ENCODE results near the gene WDR89. TPM values are rescaled to one million over a fixed set of nuclear protein-coding genes. Genes with fewer than 3 reads are reported as not detected.
"Not testable (repeated sequence)": the region's sequence is repeated elsewhere in the genome, so short reads cannot be mapped to it uniquely, and the experiment has no call there.

The WDR89 gene
- total RNA-seq, 2 experiments from 2014 or later = 13.9 to 27.2 TPM

- intact Hi-C loops (cut with DNase I, micrococcal nuclease) = no loop called here
- H3K9me3 Mint-ChIP-seq (ENCODE audit: low read depth) = no peaks in the 10 kb centered on the region
- ChIA-PET POLR2A (no interaction called here), CTCF (no interaction called here)
- H3K4me1 Mint-ChIP-seq = peaks cover 23% of the 10 kb centered on the region
- H3K27ac Mint-ChIP-seq = no peak overlapping the region
- ATAC-seq (no peak), DNase-seq (no peak)
- H3K36me3 Mint-ChIP-seq (ENCODE audit: low read depth) = peaks cover 25% of the 10 kb centered on the region
- no peak overlapping the region for H3K4me3 Mint-ChIP-seq
- no peaks in the 10 kb centered on the region for H3K27me3 Mint-ChIP-seq
Measured at GRCh38 chr14:63624203-63624602, 17.5 kb downstream of the WDR89 start.

DNA sequence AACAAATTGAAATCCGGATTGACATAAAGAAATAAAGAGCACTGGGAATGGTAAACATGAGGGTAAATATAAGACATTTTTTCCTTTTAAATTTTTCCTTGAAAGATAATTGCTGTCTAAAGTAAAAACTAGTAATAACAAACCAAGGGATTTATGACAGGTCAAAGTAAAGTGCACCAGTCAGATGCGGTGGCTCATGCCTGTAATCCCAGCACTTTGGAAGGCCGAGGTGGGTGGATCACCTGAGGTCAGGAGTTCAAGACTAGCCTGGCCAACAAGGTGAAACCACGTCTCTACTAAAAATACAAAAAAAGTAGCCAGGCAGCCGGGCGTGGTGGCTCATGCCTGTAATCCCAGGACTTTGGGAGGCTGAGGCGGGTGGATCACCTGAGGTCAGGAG, 19.7 kb downstream of the WDR89 start:
- peaks cover 25% of the 10 kb centered on the region for H3K36me3 Mint-ChIP-seq (ENCODE audit: low read depth)
- DNase-seq; H3K27ac Mint-ChIP-seq; intact Hi-C loops (cut with DNase I, micrococcal nuclease); H3K9me3 Mint-ChIP-seq (ENCODE audit: low read depth); H3K27me3 Mint-ChIP-seq; H3K4me3 Mint-ChIP-seq; POLR2A ChIA-PET; ATAC-seq: not testable (repeated sequence)
- CTCF ChIA-PET = interaction anchor here (1.0 kb wide), 1 partner anchor 20 kb away, joined by 4 read pairs; no protein-coding TSS in a partner anchor
- peaks cover 25% of the 10 kb centered on the region for H3K4me1 Mint-ChIP-seq

DNA sequence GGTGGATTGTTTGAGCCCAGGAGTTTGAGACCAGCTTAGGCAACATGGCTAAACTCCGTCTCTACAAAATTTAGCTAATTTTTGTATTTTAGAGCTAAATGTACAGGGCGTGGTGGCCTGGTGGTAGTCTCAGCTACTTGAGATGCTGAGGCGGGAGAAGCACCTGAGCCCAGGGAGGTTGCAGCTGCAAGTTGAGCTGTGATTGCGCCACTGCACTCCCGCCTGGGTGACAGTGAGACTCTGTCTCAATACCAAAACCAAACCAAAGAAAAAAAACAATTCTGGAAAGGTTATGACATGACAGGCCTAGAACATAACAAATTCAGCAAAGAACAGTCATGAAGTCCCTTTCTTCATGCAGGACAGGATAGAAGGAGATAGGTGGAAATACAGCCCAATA, 25.7 kb downstream of the WDR89 start:
- Mint-ChIP-seq H3K4me1 (peaks cover 33% of the 10 kb centered on the region), H3K36me3 (ENCODE audit: low read depth) (peaks cover 27% of the 10 kb centered on the region), H3K4me3 (no peak overlapping the region), H3K27ac (no peak overlapping the region), H3K27me3 (no peaks in the 10 kb centered on the region), H3K9me3 (ENCODE audit: low read depth) (no peaks in the 10 kb centered on the region)
- intact Hi-C loops (cut with DNase I, micrococcal nuclease) = no loop called here
- CTCF ChIA-PET = interaction anchor here (0.6 to 0.8 kb wide), 4 partner anchors 66 to 335 kb away, joined by 3 read pairs; no protein-coding TSS in a partner anchor
- DNase-seq = no peak
- no peak for ATAC-seq
- POLR2A ChIA-PET = no interaction called here

GRCh38 chr14:63614679-63615363, 26.9 kb downstream of the WDR89 start:
- DNase-seq (no peak), ATAC-seq (no peak)
- peaks cover 26% of the 10 kb centered on the region for H3K36me3 Mint-ChIP-seq (ENCODE audit: low read depth)
- no peak overlapping the region for H3K27ac Mint-ChIP-seq
- no peaks in the 10 kb centered on the region for H3K27me3 Mint-ChIP-seq
- intact Hi-C loops (cut with DNase I, micrococcal nuclease) = no loop called here
- no peak overlapping the region for H3K4me3 Mint-ChIP-seq
- ChIA-PET CTCF (interaction anchor here (0.6 to 1.1 kb wide), 2 partner anchors 19 to 162 kb away, joined by 4 to 6 read pairs; no protein-coding TSS in a partner anchor), POLR2A (interaction anchor here (0.6 kb wide), 1 partner anchor 1868 kb away, joined by 3 read pairs; no protein-coding TSS in a partner anchor)
- H3K4me1 Mint-ChIP-seq = peaks cover 28% of the 10 kb centered on the region
- H3K9me3 Mint-ChIP-seq (ENCODE audit: low read depth) = no peaks in the 10 kb centered on the region

- Mint-ChIP-seq H3K9me3 (ENCODE audit: low read depth) (no peaks in the 10 kb centered on the region), H3K4me1 (peaks cover 16% of the 10 kb centered on the region), H3K4me3 (no peak overlapping the region), H3K27ac (no peak overlapping the region), H3K36me3 (ENCODE audit: low read depth) (peaks cover 25% of the 10 kb centered on the region), H3K27me3 (no peaks in the 10 kb centered on the region)
- no peak for ATAC-seq
- ChIA-PET POLR2A (no interaction called here), CTCF (no interaction called here)
- intact Hi-C loops (cut with DNase I, micrococcal nuclease) = no loop called here
- no peak for DNase-seq
Measured at GRCh38 chr14:63611078-63611477, 30.6 kb downstream of the WDR89 start.

DNA sequence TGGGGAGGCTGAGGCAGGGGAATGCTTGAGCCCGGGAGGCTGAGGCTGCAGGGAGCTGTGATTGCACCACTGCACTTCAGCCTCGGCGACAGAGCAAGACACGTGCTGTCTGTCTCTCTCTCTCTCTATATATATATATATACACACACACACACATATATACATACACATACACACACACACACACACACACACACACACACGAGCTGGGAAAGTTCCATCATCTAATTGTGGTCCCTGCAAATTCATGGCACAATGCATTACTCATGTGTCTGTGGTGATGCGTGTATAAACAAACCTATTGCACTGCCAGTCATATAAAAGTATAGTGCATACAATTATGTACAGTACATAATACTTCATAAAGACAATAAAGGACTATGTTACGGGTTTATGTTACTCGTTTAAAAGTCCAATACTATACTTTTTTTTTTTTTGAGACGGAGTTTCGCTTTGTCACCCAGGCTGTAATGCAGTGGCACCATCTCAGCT, 36.6 kb downstream of the WDR89 start:
- H3K27ac Mint-ChIP-seq = no peak overlapping the region
- POLR2A ChIA-PET = interaction anchor here (0.7 kb wide), 1 partner anchor 148 kb away, joined by 11 read pairs; no protein-coding TSS in a partner anchor
- no peak overlapping the region for H3K4me3 Mint-ChIP-seq
- peaks cover 34% of the 10 kb centered on the region for H3K36me3 Mint-ChIP-seq (ENCODE audit: low read depth)
- DNase-seq = no peak
- ATAC-seq = peak; percentile 16
- intact Hi-C loops (cut with DNase I, micrococcal nuclease) = no loop called here
- no peaks in the 10 kb centered on the region for H3K9me3 Mint-ChIP-seq (ENCODE audit: low read depth)
- H3K27me3 Mint-ChIP-seq = no peaks in the 10 kb centered on the region
- CTCF ChIA-PET = interaction anchor here (0.6 kb wide), 1 partner anchor 263 kb away, joined by 3 read pairs; no protein-coding TSS in a partner anchor
- peaks cover 7% of the 10 kb centered on the region for H3K4me1 Mint-ChIP-seq

DNA sequence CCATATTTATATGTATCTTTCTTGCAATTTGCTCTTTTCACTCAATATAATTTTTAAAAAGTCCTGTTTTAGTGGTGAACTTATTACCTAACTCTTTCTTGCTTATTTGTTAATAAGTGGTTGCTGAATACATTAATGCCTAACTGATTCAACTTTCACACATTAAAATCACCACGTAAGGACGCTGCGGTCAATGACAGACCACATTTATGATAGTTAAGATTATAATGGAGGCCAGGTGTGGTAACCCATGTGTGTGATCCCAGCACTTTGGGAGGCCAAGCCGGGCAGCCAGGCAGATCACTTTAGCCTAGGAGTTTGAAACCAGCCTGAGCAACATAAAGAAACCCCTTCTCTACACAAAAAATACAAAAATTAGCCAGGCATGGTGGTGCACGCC, 37.0 kb downstream of the WDR89 start:
- no peak overlapping the region for H3K27ac Mint-ChIP-seq

GRCh38 chr14:63603749-63604277, 37.9 kb downstream of the WDR89 start:
- H3K4me3 Mint-ChIP-seq = no peak overlapping the region
- no peak for ATAC-seq
- H3K36me3 Mint-ChIP-seq (ENCODE audit: low read depth) = peaks cover 41% of the 10 kb centered on the region

More for the DNA sequence above, 37.0 kb downstream of the WDR89 start:
- POLR2A ChIA-PET = interaction anchor here (0.7 kb wide), 1 partner anchor 148 kb away, joined by 11 read pairs; no protein-coding TSS in a partner anchor
- no peak overlapping the region for H3K4me3 Mint-ChIP-seq
- no peaks in the 10 kb centered on the region for H3K27me3 Mint-ChIP-seq
- H3K36me3 Mint-ChIP-seq (ENCODE audit: low read depth) = peaks cover 34% of the 10 kb centered on the region
- no peaks in the 10 kb centered on the region for H3K9me3 Mint-ChIP-seq (ENCODE audit: low read depth)
- intact Hi-C loops (cut with DNase I, micrococcal nuclease) = no loop called here
- ATAC-seq = no peak
- peaks cover 7% of the 10 kb centered on the region for H3K4me1 Mint-ChIP-seq
- CTCF ChIA-PET = interaction anchor here (0.6 kb wide), 1 partner anchor 264 kb away, joined by 3 read pairs; no protein-coding TSS in a partner anchor
- DNase-seq = no peak

DNA sequence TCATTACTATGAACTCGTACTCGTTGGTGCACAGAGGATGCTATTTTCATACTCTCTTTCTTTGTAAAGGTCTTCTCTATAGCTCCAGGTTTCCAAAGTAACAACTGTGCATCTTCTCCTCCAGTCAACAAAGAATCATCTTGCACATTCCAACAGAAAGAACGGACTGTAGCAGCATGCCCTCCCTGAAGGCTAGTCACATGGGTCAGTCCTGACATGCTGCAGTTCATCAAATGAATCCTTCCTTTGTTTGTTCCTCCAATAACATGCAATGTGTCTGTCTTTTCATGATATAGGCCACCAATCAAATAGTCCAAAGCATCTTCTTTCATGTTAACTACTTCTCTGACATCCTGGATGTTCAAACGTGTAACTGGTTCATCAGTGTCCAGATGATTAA, 42.9 kb downstream of the WDR89 start:
- H3K36me3 Mint-ChIP-seq (ENCODE audit: low read depth) = peaks cover 75% of the 10 kb centered on the region
- peaks cover 19% of the 10 kb centered on the region for H3K9me3 Mint-ChIP-seq (ENCODE audit: low read depth)
- peaks cover 3% of the 10 kb centered on the region for H3K4me1 Mint-ChIP-seq
- H3K27ac Mint-ChIP-seq = no peak overlapping the region
- ChIA-PET POLR2A (no interaction called here), CTCF (interaction anchor here (0.7 kb wide), 1 partner anchor 381 kb away, joined by 3 read pairs; no protein-coding TSS in a partner anchor)
- H3K27me3 Mint-ChIP-seq = no peaks in the 10 kb centered on the region
- intact Hi-C loops (cut with DNase I, micrococcal nuclease) = no loop called here
- ATAC-seq (no peak), DNase-seq (no peak)
- H3K4me3 Mint-ChIP-seq = no peak overlapping the region

More at GRCh38 chr14:63603749-63604277, 37.9 kb downstream of the WDR89 start:
- ChIA-PET CTCF (interaction anchor here (1.0 kb wide), 1 partner anchor 10 kb away, joined by 3 read pairs; no protein-coding TSS in a partner anchor), POLR2A (no interaction called here)
- no peak overlapping the region for H3K27ac Mint-ChIP-seq
- intact Hi-C loops (cut with DNase I, micrococcal nuclease) = no loop called here
- no peaks in the 10 kb centered on the region for H3K27me3 Mint-ChIP-seq
- H3K9me3 Mint-ChIP-seq (ENCODE audit: low read depth) = no peaks in the 10 kb centered on the region
- DNase-seq = no peak
- H3K4me1 Mint-ChIP-seq = peaks cover 7% of the 10 kb centered on the region

GRCh38 chr14:63596998-63597658, 44.5 kb downstream of the WDR89 start:
- no peak for DNase-seq
- Mint-ChIP-seq H3K9me3 (ENCODE audit: low read depth) (peaks cover 22% of the 10 kb centered on the region), H3K4me3 (no peak overlapping the region), H3K27ac (no peak overlapping the region), H3K27me3 (no peaks in the 10 kb centered on the region), H3K4me1 (no peaks in the 10 kb centered on the region), H3K36me3 (ENCODE audit: low read depth) (peaks cover 65% of the 10 kb centered on the region)
- ChIA-PET POLR2A (no interaction called here), CTCF (no interaction called here)
- no peak for ATAC-seq
- intact Hi-C loops (cut with DNase I, micrococcal nuclease) = no loop called here

DNA sequence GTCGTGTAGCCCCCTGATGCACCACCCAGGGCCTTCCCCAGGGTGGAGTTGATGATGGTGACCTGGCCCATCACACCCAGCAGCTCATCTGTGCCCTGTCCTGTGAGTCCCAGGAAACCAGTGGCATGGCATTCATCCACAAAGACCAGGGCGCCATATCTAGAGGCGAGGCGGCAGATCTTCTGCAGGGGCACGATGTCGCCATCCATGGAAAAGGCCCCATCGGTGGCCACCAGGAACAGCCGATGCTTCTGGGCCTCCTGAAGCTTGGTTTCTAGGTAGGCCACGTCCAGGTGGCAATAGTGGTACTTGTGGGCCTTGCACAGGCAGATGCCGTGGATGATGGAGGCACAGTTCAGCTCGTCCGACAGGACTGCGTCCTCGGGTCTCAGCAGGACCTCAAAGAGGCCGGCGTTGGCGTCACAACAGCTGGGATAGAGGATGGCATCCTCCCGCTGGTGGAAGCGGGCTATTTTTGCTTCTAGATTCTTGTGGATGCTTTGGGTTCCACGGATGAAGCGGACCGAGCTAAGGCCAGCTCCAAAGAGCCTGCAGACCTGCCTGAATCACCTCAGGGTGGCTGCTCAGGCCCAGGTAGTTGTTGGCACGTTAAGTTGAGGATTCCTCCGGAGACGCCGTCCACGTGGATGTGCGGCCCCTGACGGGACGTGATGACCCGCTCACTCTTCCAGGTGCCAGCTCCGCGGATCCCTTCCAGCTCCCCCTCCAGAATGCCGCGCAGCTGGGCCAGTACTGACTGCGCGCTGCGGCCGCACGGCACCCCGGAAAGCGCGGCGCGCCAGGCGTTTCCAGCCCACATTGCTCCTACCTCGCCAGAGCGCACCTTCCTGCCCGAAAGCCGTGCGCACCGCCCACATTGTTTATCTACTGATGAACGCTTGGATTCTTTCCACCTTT, 47.0 kb downstream of the WDR89 start:
- H3K27me3 Mint-ChIP-seq = no peaks in the 10 kb centered on the region
- intact Hi-C loops (cut with DNase I, micrococcal nuclease) = no loop called here
- no peak overlapping the region for H3K27ac Mint-ChIP-seq
- peaks cover 48% of the 10 kb centered on the region for H3K36me3 Mint-ChIP-seq (ENCODE audit: low read depth)
- no peaks in the 10 kb centered on the region for H3K4me1 Mint-ChIP-seq
- ChIA-PET POLR2A (no interaction called here), CTCF (no interaction called here)
- H3K9me3 Mint-ChIP-seq (ENCODE audit: low read depth) = peaks cover 32% of the 10 kb centered on the region
- ATAC-seq (no peak), DNase-seq (no peak)
- H3K4me3 Mint-ChIP-seq = no peak overlapping the region

Measured in activated CD4-positive, alpha-beta T cell treated with anti-CD3 and anti-CD28 coated beads for 36 hours (primary cell).